ENCODE measurements around the gene PRXL2B. TPM values are rescaled to one million over a fixed set of nuclear protein-coding genes. Genes with fewer than 3 reads are reported as not detected.
"Not testable (repeated sequence)": the region's sequence is repeated elsewhere in the genome, so short reads cannot be mapped to it uniquely, and the experiment has no call there.

Gene PRXL2B
- total RNA-seq, 1 donor from 2014 or later = 67.7 TPM

DNA sequence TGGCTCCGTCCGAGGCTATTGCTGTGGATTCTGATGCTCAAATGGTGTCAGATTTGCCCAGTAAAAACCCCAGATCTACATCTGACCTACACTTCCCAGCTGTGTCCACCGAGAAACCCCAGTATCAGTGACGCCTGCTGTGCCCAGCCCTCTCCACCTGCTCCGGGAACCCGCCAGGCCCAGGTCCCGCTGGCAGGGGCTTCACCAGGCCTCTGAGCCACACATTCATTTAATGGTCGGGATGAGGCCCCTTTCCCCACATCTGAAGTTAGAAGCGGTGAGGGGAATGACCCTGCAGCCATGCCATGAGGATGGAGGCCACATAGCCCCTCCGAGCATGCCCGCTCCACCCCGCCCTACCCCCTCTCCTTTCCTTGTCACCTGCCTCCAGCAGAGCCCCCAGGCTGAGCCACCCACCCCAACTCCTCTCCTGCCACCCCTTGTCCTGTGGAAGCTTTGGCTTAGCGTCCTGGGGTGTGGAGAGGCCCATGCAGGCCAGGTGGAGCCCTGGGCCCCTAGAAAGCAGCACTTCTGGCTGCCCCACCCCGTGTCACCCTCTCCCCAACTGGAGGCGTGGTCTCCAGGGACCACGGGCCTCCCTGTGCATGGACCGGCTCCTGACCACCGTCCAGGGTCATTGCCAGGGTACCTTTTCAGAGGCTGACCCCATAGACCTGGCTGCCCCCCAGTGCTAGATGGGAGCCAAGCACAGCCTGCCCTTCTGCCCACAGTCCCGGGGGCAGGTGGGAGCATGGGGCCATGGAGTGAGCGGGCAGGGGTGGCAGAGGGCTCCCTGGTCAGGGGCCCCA, 22.4 kb upstream of the PRXL2B start:
- no peak for DNase-seq (ENCODE audit: low read depth in 2 of 2)

DNA sequence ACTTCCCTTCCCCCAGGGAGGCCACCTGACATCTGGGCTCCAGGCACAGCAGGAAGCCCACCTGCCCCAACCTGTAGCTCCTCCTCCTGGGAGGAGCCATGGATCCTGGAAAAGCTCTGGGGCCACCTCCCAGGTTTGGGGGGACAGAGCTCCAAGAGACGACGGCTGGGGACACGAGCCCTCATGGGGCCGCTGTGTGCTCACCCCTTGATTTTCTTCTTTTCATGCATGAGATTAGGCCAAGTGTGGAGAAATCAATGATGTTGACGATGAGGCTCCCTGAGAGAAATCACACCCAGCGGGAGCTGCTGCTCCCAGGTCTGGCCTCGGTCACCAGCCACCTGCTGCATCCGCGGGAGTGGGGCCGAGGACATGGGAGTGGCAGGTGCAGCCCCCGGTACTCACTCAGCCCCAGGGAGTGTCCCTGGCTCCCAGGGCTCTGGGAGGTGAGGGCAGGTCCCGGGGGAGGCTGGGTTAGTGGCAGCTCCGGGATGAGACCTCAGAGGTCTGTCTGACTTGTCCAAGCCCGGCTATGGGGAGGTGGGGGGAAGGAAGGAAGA, 21.7 kb upstream of the PRXL2B start:
- no peak for DNase-seq (ENCODE audit: low read depth in 2 of 2)

DNA sequence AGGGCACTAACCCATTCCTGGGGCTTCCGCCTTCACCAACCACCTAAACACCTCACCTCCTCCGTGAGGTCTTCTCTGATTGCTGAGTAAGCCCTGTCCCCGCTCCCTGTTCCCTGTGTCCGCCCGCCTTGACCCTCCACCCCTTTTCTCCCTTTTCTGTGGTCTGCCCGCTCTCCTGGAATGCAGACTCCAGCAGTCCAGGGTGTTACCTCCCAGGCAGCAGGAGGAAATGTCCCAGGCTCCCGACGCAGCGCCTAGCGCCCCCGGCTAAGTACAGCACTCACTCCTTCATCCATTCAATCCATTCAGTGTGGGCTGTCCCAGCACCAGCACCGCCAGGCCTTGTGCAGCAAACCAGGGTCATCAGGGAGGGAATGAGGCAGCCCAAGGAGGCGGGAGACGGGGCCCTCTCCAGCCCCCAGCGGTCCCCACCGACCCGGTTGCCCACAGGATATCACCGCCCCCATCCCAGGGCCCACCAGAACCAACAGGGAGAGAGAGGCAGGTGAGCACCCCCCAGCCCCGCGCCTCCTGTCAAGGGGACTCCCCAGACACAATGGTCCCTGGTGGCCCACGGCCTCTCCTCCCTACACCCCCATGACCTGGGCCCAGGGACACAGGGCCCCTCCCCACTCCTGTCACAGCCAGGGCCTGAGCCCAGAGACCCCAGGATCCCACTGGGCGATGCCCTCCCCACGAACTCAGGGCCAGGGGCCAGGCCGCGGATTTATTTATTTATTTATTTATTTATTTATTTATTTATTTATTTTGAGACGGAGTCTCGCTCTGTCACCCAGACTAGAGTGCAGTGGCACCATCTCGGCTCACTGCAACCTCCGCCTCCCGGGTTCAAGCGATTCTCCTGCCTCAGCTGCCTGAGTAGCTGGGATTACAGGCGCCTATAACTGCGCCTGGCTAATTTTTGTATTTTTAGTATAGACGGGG, 20.2 kb upstream of the PRXL2B start:
- DNase-seq (ENCODE audit: low read depth in 2 of 2) = no peak

DNA sequence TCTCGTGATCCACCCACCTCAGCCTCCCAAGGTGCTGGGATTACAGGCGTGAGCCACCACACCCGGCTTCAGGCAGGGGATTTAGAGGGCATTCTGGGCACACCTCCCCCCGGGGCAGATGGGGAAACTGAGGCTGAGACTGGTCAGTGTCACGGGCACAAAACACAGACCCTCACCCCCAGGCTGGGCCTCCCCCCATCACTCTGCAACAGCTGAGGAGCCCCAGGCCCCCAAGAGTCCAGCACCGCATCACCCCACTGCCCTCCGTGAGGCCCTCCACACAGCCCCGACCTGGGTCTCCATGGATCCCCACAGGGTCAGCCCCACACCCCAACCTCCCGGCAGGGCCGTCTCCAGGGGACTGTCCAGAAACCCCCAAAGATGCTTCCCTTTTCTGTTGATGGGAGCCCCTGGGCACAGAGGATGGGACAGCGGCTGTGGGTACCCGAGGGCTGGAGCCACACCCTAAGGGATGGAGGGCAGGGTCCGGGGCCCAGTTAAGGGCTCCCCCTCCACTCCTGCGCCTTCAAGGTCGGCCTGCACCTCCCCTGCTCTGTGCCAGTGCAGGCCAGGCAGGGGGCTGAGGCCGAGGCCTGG, 19.4 kb upstream of the PRXL2B start:
- no peak for DNase-seq (ENCODE audit: low read depth in 2 of 2)

DNA sequence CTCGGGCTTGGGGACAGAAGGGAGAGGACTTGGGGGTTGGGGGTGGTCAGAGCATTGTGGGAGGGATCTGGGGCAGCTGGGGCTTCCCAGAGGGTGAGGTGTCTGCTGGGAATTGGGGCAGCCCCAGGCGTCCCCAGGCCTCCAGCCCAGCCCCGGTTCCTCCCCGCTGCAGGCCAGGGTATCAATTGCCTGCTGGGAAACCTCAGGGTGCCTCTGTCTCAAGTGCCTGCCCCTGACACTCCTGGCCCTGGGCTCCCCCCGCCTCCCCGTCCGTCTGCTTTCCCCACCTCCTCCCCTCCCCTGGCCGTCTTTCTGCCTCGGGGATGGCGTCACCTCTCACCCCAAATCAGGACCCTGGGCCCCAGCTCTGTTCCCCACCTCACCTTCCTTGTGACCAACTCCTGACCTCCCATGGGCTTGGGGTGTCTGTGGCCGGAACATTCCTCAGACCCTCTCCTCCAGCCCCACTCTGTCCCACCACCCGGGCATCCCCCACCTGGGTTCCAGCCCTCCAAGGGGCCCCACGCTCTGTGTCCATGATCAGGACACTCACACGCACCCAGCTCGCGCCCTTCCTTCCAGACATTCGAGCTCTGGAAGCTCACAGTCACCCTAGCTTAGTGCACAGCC, 18.3 kb upstream of the PRXL2B start:
- not testable (repeated sequence) for DNase-seq (ENCODE audit: low read depth in 2 of 2)

DNA sequence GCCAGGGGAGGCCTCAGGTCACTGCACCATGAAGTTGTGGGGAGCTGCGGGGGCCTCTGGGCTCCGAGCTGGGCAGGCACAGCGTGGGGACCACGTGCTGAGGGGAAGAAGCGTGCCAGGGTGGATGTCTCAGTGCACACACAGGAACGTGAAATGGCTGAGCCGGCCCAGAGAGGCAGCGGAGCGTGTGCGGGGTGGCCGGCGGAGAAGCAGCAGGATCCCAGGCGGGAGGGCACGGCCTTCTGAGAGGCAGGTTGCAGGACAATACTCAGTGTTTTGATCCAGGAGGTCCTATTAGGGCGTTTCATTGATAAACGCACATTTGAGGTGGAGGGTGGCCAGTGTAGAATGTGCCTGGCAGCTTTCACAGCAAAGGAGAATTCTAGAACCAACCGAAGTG, 17.5 kb upstream of the PRXL2B start:
- no peak for DNase-seq (ENCODE audit: low read depth in 2 of 2)

DNA sequence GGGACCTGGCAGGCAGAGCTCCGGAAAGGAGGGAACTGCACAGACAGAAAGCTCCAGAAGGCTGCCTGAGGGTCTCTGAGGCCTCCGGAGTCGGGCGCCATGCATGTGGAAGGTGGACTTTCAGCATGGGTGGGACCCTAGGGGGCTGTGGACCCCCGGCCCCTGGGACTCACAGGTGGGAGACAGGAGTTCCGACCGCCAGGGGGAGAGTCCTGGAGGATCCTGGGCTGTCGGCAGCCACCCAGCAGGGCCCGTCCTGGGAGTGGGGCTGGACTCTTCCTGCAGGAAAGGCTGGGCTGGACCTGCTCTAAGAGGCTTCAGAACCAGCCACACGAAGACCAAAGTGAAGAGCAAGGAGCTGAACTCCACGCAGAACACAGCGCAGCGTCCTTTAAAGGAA, 16.9 kb upstream of the PRXL2B start:
- DNase-seq (ENCODE audit: low read depth in 2 of 2) = not testable (repeated sequence)

DNA sequence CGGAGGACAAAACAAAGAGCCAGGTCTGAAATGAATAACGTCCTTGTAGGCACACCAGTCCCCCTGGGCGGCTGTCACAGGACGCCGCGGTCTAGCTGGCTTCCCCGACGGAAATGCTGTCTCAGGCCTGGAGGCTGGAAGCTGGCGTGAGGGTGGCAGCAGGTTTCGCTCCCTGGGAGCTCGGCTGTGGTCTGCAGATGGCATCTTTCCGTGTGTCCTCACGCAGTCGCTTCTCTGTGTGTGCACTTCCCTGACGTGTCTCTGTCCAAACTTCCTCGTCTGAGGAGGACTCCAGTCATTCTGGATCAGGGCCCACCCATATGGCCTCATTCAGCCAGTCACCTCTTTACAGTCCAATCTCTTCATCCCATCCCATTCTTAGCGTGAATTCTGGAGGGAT, 16.2 kb upstream of the PRXL2B start:
- no peak for DNase-seq (ENCODE audit: low read depth in 2 of 2)

DNA sequence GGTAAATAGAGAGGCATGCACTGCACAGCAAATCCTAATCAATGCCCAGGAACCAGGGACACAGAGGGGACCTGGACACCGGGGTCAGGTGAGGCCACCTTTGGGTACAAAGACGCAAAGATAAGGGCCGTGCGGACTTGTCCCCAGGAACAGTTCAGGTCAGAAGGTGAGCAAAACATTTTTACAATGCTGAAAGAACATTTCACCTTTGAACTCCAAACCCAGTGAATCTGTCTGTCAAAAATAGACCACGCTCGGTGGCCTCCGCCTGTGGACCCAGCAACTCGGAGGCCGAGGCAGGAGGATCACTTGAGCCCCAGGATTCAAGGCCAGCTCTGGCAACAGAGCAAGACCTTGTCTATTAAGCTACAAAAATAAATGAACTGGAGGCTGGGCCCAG, 15.2 kb upstream of the PRXL2B start:
- DNase-seq (ENCODE audit: low read depth in 2 of 2) = no peak

DNA sequence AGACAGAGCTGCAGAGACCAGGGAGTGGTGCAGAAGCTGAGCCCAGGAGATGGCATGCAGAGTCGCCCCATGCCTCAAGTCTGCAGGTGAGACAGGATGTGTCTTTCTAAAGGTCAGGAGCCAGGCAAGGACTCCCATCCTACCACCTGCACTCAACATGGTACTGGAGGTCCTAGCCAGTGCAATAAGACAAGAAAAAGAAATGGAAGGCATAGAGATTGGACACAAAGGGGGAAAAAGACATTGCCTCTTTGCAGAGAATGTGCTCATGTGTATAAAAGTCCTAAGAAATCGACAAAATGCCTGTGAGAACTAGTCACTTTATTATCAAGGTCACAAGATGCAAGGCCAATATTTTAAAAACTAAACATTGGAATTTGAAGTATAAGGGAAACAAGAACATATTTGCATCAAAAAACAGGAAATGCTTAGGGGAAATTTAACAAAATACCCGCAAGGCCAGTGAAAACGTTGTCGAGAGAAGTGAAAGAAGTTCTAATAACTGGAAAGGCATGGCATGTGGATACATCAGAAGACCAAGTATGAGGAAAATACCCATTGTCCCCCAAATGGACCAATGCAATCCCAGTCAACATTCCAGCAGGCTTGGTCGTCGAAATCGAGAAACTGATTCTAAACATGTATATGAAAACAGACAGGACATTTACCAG, 13.2 kb upstream of the PRXL2B start:
- no peak for DNase-seq (ENCODE audit: low read depth in 2 of 2)

DNA sequence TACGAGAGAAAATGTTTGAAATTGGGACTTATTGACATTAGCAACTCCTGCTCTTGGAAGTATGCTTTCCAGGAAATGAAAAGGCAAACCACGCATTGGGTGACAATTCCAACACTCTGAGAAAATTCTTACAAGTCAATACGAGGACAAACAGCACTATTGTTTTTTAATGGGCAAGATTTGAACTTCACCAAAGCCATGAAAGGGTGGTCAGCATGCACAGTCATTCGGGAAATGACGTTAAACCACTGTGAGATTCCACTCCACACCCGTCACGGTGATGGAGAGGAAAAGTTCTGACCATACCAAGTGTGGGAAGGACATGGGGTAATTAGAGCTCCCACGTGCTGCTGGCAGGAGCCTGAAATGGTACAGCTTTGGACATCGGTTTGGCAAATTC, 12.2 kb upstream of the PRXL2B start:
- DNase-seq (ENCODE audit: low read depth in 2 of 2) = peak in 1 of 2 donors; percentile 47

DNA sequence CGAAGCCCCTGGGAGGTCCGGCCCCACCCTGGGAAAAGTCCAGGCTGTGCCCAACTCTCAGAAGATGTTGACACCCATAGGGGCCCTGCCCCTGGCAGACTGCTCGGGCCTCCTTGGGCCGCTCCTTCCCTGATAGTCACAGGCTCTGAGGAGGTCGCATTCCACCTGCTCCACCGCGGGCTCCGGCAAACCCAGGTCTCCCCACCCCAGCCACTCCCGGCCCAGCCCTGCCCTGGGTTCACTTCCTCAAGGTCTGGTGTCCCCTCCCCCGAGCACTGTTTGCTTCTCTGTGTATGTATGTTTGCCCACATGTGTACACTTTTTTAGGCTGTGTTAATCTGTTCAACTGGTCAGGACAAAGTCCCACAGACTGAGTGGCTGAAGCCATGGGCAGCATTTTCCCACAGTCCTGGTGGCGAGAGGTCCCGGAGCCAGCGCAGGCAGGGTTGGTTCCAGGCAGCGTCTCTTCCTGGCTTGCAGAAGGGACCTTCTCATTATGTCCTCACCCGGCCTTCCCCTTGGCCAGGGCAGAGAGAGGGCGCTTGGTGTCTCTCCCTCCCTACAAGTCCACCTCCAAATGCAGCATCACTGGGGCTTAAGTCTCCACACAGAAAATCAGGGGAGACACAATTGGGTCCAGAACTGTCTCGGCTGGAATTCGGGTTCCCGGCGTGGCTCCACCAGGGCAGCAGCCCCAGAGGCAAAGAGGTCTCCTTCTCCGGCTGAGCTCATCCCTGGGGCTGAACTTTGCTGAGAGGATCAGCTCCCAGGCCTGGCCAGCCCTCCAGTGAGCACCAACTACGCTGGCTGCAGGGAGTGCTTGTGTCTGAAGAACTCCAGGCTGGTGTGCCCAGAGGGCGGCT, 10.5 kb upstream of the PRXL2B start:
- DNase-seq (ENCODE audit: low read depth in 2 of 2) = no peak

DNA sequence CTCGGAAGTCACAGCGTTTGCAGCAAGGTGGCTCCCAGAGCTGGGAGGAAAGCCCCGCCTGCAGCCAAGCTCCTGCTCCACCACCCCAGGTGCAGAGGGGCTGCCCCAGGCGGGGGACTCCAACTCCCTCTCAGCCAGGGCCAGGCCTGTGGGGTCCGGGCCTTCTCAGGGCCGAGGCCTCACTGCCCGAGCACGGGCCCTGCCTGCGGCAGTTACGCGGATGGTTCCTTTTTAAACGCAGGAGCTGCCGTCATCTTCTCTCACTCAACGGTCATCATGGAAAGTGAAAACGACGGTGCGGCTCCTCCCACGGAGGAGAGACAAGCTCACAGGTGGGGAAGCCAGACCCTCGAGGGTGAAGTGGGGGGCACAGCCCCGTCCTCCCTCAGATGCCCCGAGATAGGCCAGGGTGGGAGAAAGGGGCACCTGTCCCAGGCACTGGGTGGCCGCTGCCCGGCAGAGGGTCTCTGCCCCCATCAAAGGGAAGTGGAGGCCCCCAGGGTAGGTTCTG, 9.0 kb upstream of the PRXL2B start:
- not testable (repeated sequence) for DNase-seq (ENCODE audit: low read depth in 2 of 2)

DNA sequence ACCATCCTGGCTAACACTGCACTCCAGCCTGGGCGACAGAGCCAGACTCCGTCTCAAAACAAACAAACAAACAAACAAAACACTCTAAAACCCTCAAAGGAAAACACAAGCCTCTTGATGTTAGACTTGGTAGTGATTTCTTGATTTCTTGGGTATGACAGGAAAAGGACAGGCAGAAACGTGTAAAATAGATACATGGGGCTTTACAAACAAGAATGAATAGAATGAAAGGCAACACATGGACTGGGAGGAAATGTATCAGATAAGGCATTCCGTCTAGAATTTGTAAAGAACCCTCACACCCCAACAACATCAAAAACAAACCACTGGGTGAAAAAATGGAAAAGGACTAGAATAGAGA, 7.8 kb upstream of the PRXL2B start:
- DNase-seq (ENCODE audit: low read depth in 2 of 2) = peak in 1 of 2 donors; percentile 24

DNA sequence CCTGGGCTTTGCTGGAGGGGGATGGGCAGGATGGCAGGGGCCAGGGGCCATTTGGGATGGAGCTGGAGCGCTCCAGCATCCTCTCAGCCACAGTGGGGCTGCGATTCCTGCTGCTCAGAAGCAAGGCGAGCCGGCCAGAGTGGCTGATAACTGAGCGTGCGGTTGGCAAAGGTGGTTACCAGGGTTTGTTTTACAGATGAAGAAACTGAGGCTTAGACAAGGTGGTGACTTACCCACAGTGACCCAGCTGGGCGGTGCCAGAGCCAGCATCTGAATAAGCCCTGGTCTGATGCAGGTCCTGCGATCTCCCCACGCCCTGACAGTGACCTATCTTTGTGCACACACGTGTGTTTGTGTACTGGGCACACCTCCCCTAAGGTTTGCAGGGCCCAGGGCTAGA, 5.9 kb upstream of the PRXL2B start:
- no peak for DNase-seq (ENCODE audit: low read depth in 2 of 2)

DNA sequence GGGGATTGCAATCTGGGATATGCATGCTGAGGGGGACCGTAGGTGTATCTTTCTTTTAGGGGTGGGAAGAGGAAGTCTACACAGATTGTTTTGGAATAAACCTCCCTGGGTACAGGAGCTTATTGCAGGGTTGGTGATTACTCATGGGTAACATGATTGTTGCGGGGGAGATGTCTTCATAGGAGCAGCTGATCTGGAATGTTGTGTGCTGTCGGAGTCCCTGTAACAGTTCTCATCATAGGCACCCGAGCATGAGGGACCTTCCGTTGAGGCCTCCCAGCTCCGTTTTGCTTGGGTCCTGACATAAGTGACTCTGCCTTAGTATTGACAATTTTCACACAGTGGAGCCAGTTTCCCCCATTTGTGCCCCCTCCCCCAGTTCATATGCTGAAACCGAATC, 4.2 kb upstream of the PRXL2B start:
- DNase-seq (ENCODE audit: low read depth in 2 of 2) = no peak

DNA sequence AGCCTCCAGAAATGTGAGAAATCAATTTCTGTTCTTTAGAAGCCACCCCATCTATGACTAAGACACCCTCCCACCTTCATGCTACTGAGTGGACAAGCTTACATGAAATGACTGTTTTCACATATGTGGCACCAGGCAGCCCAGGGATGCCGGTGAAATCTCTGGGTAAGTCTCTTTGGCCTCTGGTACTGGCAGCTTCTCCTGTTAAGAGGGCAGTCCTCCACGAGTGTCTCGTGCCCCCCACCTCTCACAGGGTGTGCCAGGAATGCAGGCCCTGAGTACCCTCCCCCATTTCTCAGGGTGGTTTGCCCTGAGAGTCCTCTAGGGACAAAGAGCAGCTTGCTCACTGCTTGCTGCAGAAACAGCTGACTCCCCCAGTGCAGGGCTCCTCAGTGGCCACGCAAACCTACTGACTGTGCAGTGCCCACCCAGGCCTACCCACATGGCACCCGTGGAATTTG, 3.2 kb upstream of the PRXL2B start:
- no peak for DNase-seq (ENCODE audit: low read depth in 2 of 2)

DNA sequence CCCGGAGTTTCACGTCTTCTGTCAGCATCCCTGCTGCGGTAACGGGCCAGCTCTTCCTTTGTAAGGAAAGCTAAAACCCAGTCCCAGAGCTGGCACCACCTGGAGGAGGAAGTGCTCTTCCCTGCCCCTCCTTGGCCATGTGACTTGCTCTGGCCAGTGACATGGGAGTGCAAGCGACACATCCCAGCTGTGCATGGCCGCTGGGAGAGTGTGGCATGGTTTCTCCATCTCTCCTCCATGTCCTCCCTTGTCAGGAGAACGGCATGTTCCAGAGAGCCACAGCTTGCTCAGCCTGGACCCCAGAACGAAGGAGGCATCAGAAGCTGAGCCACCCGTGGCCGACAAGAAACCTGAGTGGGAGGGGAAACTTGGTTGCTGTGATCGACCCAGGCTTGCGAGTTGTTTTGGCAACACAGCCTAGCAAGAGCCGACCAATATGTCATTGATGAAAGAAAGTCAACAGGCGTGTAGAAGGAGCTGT, 2.7 kb upstream of the PRXL2B start:
- DNase-seq (ENCODE audit: low read depth in 2 of 2) = no peak

DNA sequence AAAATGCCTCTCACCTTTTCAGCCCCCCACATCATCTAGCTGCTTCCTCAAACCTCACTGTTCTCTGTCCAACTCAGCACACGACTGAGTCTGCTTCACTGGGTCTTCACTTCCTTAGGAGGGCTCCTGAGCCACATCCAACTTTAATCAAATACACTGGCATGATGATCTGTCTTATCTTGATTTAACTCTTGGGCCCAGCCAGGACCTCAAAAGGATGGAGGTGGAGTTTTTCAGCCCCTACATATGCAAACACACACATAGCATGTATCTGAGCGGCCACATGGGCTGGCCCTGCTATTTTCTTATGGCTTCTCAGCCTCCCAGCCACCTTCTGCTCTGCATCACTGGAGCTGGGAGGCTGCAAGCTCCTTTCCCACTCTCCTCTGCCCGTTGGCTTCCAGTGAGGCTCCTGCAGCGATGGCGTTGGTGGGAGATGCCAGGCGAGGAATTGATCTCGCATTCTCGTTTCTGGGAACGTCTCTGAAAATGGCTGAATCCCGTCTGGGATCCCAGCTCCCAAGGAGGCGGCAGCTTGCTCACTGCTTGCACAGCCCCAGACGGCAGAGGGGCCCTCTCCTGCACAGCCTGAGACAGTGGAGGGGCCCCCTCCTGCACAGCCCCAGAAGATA, 1.8 kb upstream of the PRXL2B start:
- no peak for DNase-seq (ENCODE audit: low read depth in 2 of 2)
